ENCODE measurements around the gene WDR5.

DNA sequence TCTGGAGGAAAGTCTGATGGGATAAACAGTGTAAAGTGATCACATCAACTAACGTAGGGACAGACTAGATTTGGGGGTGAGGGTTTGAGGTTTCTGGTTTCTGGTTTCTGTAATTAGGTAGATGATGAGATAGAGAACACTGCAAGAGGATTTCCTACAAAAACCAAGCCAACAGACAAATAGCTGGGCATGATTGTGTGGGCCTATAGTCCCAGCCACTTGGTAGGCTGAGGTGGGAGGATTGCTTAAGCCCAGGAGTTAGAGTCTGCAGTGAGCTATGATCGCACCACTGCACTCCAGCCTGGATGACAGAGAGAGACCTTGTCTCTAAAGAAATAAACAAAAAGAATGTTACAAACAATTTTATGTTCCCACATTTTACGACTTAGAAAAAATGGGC, 62.9 kb downstream of the WDR5 start:
- TF ChIP-seq POLR2A (IDR thresholded peaks at IDR 0.05) (no peak), EP300 (IDR thresholded peaks at IDR 0.05) (no peak), POLR2AphosphoS5 (IDR thresholded peaks at IDR 0.05) (no peak)
- TF ChIP-seq, protein P1, sequence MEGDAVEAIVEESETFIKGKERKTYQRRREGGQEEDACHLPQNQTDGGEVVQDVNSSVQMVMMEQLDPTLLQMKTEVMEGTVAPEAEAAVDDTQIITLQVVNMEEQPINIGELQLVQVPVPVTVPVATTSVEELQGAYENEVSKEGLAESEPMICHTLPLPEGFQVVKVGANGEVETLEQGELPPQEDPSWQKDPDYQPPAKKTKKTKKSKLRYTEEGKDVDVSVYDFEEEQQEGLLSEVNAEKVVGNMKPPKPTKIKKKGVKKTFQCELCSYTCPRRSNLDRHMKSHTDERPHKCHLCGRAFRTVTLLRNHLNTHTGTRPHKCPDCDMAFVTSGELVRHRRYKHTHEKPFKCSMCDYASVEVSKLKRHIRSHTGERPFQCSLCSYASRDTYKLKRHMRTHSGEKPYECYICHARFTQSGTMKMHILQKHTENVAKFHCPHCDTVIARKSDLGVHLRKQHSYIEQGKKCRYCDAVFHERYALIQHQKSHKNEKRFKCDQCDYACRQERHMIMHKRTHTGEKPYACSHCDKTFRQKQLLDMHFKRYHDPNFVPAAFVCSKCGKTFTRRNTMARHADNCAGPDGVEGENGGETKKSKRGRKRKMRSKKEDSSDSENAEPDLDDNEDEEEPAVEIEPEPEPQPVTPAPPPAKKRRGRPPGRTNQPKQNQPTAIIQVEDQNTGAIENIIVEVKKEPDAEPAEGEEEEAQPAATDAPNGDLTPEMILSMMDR (IDR thresholded peaks at IDR 0.05): no peak
